22Rv1 (cell line): ENCODE measurements around the gene OSBPL3.

ENCODE experiments used
- ZFX ChIP-seq: fragments of 450-650 bp; IDR thresholded peaks from 2 replicates; pipeline ENCODE4 v1.6.1; 2017; ENCODE audit warnings: antibody characterized with exemption, borderline replicate concordance
- TF ChIP-seq, protein P1 (sequence below): fragments of 450-650 bp; IDR thresholded peaks from 2 replicates; pipeline ENCODE4 v1.5.1; 2017; ENCODE audit warnings: mild to moderate bottlenecking

GRCh38 chr7:24987331-24987842 lies 7.4 kb upstream of the OSBPL3 start:
- TF ChIP-seq, protein P1, sequence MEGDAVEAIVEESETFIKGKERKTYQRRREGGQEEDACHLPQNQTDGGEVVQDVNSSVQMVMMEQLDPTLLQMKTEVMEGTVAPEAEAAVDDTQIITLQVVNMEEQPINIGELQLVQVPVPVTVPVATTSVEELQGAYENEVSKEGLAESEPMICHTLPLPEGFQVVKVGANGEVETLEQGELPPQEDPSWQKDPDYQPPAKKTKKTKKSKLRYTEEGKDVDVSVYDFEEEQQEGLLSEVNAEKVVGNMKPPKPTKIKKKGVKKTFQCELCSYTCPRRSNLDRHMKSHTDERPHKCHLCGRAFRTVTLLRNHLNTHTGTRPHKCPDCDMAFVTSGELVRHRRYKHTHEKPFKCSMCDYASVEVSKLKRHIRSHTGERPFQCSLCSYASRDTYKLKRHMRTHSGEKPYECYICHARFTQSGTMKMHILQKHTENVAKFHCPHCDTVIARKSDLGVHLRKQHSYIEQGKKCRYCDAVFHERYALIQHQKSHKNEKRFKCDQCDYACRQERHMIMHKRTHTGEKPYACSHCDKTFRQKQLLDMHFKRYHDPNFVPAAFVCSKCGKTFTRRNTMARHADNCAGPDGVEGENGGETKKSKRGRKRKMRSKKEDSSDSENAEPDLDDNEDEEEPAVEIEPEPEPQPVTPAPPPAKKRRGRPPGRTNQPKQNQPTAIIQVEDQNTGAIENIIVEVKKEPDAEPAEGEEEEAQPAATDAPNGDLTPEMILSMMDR: no peak
- TF ChIP-seq ZFX: no peak
